GM18858 (cell line): ENCODE measurements around the gene SCFD1.
"Not testable (repeated sequence)": the region's sequence is repeated elsewhere in the genome, so short reads cannot be mapped to it uniquely, and the experiment has no call there.

ENCODE experiments used
- ATAC-seq: cut with Tn5 transposase; IDR thresholded peaks from one replicate; pipeline ENCODE4 v1.9.1; 2021; ENCODE audit not compliant: unreplicated experiment

The SCFD1 gene

DNA sequence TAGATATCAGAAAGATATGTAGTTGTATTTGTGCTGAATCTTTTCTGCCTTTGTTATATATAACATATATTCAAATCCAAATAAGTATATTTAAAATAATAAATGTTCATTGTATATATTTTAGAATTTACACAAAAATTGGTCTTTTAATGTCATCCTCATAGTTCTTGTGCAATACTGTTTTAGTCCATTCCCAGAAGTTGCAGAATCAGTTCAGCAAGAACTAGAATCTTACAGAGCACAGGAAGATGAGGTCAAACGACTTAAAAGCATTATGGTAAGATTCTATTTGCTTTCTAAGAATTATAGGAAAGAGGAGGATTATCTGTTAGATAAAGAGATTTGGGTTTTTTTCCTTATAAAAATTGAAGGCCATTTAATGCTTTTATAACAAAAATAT is 51.0 kb downstream of the SCFD1 start:
- ATAC-seq: no peak

DNA sequence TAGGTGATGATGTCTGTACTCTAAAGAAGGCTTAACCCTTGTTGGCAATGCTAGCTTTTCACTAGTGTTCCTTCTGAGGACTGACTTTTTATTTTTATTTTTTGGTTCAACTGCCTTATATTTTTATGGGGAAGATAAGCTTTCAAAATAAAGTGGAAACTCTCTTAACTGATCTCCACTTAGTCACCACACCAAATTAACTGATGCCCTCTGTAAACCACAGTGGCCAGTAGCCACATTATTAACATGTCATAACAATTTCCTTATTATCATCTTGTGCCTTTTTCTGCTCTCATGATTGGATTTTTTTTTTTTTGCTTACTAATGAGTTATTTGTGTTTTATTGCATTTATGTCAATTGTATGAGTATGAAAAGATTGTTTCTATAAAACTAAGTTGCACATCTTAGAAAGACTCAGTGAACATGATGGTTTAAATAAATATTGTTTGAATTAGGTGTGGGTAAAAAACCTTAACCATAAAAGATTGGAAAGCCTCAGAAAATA is 56.9 kb downstream of the SCFD1 start:
- no peak for ATAC-seq

- ATAC-seq: no peak
Measured at GRCh38 chr14:30680036-30680435, 57.9 kb downstream of the SCFD1 start.

- ATAC-seq: not testable (repeated sequence)
Measured at GRCh38 chr14:30680776-30681175, 58.7 kb downstream of the SCFD1 start.

- ATAC-seq: no peak
Measured at GRCh38 chr14:30681752-30682355, 59.7 kb downstream of the SCFD1 start.

DNA sequence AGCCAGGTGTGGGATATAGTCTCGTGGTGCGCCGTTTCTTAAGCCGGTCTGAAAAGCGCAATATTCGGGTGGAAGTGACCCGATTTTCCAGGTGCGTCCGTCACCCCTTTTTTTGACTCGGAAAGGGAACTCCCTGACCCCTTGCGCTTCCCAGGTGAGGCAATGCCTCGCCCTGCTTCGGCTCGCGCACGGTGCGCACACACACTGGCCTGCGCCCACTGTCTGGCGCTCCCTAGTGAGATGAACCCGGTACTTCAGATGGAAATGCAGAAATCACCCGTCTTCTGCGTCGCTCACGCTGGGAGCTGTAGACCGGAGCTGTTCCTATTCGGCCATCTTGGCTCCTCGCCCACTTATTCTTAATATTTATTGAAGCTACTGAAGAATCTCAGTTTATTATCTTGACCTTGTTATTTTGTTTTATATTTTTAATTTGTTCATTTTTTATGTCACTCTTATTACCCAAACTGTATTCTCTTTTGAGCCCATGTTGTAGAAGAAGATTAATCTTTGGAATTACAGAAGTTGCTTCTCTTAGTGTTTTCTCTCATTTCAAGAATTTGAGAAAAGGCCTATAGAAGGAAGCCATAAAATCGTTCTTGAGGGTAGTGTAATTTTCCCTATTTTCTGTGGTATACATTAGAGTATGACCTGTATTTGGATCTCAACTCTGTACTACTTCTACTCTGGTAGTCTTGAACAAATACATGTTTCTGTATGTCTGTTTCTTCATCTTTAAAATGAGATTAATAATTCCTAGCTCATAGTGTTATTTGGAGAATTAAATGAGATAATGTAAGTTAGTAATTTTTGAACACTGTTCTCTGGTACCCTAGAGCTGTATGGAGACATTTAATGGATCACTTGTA is 68.6 kb downstream of the SCFD1 start:
- ATAC-seq: not testable (repeated sequence)

- ATAC-seq: no peak
Measured at GRCh38 chr14:30691751-30692398, 69.8 kb downstream of the SCFD1 start.

GRCh38 chr14:30692669-30693068 is 70.5 kb downstream of the SCFD1 start:
- ATAC-seq: no peak

GRCh38 chr14:30698463-30698862 is 76.3 kb downstream of the SCFD1 start:
- ATAC-seq: no peak

GRCh38 chr14:30706704-30707103 is 84.6 kb downstream of the SCFD1 start:
- ATAC-seq: no peak

DNA sequence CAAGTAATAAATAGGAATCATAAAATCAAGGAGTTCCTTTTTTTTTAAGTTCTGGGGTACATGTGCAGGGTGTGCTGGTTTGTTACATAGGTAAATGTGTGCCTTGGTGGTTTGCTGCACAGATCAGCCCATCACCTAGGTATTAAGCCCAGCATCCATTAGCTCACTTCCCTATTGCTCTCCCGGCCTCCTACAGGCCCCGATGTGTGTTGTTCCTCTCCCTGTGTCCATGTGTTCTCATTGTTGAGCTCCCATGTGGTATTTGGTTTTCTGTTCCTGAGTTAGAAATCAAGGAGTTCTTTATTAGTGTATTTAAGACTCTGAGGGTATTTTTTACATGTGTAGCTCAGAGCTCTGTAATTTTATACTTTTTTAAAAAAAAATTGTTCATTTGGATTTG is 86.0 kb downstream of the SCFD1 start:
- no peak for ATAC-seq

DNA sequence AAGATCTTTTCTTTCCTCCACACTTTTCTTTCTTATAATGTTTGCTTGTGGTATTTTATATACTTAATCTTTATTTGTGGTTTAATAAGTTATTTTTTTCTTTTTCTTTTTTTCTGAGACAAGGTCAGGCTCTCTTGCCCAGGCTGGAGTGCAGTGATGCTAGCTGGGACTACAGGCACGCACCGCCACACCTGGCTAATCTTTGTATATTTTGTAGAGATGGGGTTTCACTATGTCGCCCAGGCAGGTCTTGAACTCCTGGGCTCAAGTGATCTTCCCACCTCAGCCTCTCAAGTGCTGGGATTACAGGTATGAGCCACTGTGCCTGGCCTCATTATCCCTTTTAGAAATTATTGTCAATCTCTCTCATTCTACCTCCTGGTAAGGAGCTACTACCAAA is 87.1 kb downstream of the SCFD1 start:
- no peak for ATAC-seq

DNA sequence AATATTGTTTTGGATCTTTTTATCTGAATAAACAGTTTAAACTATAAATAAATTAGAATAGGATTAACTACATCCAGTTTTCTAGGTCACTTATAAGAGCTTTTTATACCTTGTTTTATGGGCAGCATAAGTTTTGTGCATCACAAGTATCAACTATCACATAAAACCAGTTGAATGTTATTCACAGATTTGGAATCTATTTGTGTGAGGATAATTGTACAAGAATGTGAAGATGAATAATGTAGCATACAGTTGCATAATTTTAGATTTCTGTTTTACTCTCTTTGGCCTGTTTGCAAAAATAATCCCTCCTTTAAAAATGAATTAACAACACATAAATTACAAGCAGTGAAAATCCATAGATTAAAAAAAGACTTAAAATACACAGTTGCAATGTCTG is 88.8 kb downstream of the SCFD1 start:
- ATAC-seq: no peak

DNA sequence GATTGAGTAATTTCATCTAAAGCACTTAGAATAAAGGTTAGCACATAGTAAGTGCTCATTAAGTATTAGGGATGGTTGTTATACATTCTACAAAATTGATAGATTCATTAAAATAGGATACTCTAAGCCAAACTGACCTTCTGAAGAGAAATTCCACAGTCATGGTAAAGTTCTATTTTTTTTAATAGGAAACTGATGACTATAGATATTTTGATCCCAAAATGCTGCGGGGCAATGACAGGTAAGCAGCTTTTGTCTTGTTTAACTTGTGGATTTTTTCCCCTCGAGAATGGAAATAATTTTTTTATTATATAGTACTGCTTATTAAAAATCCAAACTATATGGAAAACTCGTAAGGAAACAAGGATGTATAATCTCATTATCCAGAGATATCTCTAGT is 97.0 kb downstream of the SCFD1 start:
- no peak for ATAC-seq

GRCh38 chr14:30725763-30726162 is 103.6 kb downstream of the SCFD1 start:
- no peak for ATAC-seq

DNA sequence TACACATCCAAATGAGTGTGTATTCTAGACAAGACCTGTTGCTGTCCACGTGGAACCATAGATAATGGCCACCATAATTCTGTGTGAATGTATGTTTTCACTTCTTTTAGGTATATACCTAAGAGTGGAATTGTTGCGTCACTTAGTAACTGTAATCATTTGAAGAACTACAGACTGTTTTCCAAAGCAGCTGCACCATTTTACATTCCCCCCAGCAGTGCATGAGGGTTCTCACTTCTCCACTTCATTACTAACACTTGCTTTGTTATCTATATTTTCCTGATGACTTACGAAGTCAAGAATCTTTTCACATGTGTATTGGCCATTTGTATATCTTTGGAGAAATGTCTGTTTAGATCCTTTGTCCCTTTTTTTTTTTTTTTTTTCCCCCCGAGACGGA is 106.4 kb downstream of the SCFD1 start:
- no peak for ATAC-seq

GRCh38 chr14:30737916-30738315 is 115.8 kb downstream of the SCFD1 start:
- ATAC-seq: no peak

DNA sequence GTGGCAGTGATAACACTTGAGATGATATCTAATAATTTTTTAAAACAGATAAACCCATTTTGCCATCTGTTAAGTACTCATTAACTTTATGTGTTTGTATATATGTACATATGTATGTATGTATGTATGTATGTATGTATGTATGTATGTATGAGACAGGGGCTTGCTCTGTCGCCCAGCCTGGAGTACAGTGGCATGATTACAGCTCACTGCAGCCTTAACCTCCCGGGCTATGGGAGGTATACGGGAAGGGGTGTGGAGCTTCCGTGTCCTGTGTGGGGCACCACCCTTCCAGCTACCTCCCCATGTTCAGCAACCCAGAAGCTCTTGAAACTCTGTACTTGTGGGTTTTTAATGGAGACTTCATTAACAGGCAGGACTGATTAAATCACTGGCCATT is 116.9 kb downstream of the SCFD1 start:
- no peak for ATAC-seq

DNA sequence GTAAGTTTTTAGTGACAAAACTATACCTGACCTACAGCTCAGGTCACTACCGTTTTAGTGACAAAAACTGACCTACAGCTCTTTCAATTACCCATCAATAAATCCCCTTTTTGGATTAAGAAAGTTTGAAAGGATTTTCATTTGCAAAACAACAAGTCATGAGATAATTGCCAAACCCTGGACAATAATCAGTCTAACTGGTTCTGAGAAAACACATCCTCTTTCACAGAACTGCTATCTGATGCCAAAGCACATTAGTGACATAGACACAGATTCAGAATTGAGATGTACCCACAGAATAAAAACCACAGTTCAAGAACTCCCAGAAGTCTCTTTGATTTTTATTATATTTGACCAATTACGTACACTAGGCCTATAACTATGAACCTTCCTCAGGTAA is 126.2 kb downstream of the SCFD1 start:
- no peak for ATAC-seq

- ATAC-seq: no peak
Measured at GRCh38 chr14:30751646-30752416, 129.7 kb downstream of the SCFD1 start.

DNA sequence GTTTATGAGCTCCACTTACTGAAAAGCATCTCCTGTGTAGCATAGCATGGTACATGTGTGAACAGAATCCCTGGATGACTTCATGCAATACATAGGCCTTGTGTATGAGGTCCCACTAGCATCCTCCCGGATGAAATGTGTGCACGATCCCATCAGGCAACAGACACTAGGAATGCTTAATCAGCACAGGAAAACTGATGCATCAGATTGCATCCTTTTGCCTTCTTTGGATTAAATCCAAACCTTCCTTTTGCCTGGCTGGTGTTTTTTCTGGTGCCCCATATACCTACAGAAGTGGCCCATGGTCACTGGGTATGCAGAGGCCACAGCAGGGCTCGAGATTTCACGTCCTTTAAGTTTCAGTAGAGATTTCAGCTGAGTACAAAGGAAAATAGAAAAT is 131.3 kb downstream of the SCFD1 start:
- ATAC-seq: no peak
